Measurements from ENCODE around the gene KLRG1. TPM values are rescaled to one million over a fixed set of nuclear protein-coding genes. Genes with fewer than 3 reads are reported as not detected.

The KLRG1 gene
- total and polyA plus RNA-seq, 9 of the 15 experiments (the other 6 are each of a cell fraction or from before 2014, with no cell fraction given) = 1.4 to 7.2 (median 2.1) TPM

DNA sequence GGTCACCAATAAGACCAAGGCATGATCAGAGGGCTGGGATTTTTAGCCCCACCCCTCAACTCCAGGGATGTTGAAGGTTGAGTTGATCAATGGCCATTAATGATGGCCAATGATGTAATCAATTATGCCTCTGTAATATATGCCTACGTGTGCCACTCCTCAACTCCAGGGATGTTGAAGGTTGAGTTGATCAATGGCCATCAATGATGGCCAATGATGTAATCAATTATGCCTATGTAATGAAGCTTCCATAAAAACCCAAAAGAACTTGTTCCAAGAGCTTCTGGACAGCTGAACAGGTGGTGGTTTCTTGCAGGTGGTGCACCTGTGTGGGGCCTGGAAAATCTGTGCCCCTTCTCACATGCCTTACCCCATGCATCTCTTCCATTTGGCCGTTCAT is 33.2 kb downstream of the KLRG1 start:
- intact Hi-C loops (cut with micrococcal nuclease) = no loop called here
- ChIA-PET POLR2A (interaction anchor here (0.6 to 0.8 kb wide), 2 partner anchors 9 to 71 kb away, joined by 3 read pairs; no protein-coding TSS in a partner anchor), CTCF (ENCODE audit: low intra/inter-chr PET ratio) (no interaction called here)
- ATAC-seq = no peak
- no peak overlapping the region for H3K27ac ChIP-seq (ENCODE audit: extremely low read depth, low read depth, low read length)
- no peak for DNase-seq (ENCODE audit: extremely low read depth in 1 of 4, low spot score in 3 of 4)
- no peak overlapping the region for H3K4me2 ChIP-seq (ENCODE audit: insufficient read depth, low read length)
- in situ Hi-C loops (cut with MboI) = no loop called here
- H3K79me2 ChIP-seq (ENCODE audit: control insufficient read depth, insufficient read depth, low read length) = no peaks in the 10 kb centered on the region
- no peak for TF ChIP-seq TCF7L2 (IDR thresholded peaks at IDR 0.05; ENCODE audit: low read depth, low read length)
- TF ChIP-seq, protein P1, sequence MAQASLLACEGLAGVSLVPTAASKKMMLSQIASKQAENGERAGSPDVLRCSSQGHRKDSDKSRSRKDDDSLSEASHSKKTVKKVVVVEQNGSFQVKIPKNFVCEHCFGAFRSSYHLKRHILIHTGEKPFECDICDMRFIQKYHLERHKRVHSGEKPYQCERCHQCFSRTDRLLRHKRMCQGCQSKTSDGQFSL (CRISPR knock-in tag; IDR thresholded peaks at IDR 0.05) = no peak
- TF ChIP-seq, protein P1 (tag; IDR thresholded peaks at IDR 0.05) = no peak
- no peak for TF ChIP-seq HSF4 (CRISPR knock-in tag; IDR thresholded peaks at IDR 0.05; ENCODE audit: borderline replicate concordance)
- TF ChIP-seq DNMT1 (IDR thresholded peaks at IDR 0.05) = no peak
- TF ChIP-seq, protein P2, sequence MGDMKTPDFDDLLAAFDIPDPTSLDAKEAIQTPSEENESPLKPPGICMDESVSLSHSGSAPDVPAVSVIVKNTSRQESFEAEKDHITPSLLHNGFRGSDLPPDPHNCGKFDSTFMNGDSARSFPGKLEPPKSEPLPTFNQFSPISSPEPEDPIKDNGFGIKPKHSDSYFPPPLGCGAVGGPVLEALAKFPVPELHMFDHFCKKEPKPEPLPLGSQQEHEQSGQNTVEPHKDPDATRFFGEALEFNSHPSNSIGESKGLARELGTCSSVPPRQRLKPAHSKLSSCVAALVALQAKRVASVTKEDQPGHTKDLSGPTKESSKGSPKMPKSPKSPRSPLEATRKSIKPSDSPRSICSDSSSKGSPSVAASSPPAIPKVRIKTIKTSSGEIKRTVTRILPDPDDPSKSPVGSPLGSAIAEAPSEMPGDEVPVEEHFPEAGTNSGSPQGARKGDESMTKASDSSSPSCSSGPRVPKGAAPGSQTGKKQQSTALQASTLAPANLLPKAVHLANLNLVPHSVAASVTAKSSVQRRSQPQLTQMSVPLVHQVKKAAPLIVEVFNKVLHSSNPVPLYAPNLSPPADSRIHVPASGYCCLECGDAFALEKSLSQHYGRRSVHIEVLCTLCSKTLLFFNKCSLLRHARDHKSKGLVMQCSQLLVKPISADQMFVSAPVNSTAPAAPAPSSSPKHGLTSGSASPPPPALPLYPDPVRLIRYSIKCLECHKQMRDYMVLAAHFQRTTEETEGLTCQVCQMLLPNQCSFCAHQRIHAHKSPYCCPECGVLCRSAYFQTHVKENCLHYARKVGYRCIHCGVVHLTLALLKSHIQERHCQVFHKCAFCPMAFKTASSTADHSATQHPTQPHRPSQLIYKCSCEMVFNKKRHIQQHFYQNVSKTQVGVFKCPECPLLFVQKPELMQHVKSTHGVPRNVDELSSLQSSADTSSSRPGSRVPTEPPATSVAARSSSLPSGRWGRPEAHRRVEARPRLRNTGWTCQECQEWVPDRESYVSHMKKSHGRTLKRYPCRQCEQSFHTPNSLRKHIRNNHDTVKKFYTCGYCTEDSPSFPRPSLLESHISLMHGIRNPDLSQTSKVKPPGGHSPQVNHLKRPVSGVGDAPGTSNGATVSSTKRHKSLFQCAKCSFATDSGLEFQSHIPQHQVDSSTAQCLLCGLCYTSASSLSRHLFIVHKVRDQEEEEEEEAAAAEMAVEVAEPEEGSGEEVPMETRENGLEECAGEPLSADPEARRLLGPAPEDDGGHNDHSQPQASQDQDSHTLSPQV (IDR thresholded peaks at IDR 0.05) = no peak
- TF ChIP-seq CAMTA2 (CRISPR knock-in tag; conservative IDR thresholded peaks at IDR 0.05) = no peak
- no peak for TF ChIP-seq MXI1 (IDR thresholded peaks at IDR 0.05; ENCODE audit: low read depth, low read length)
- TF ChIP-seq, protein P3, sequence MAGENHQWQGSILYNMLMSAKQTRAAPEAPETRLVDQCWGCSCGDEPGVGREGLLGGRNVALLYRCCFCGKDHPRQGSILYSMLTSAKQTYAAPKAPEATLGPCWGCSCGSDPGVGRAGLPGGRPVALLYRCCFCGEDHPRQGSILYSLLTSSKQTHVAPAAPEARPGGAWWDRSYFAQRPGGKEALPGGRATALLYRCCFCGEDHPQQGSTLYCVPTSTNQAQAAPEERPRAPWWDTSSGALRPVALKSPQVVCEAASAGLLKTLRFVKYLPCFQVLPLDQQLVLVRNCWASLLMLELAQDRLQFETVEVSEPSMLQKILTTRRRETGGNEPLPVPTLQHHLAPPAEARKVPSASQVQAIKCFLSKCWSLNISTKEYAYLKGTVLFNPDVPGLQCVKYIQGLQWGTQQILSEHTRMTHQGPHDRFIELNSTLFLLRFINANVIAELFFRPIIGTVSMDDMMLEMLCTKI (IDR thresholded peaks at IDR 0.05; ENCODE audit: partially characterized antibody) = no peak
- TF ChIP-seq, protein P4, sequence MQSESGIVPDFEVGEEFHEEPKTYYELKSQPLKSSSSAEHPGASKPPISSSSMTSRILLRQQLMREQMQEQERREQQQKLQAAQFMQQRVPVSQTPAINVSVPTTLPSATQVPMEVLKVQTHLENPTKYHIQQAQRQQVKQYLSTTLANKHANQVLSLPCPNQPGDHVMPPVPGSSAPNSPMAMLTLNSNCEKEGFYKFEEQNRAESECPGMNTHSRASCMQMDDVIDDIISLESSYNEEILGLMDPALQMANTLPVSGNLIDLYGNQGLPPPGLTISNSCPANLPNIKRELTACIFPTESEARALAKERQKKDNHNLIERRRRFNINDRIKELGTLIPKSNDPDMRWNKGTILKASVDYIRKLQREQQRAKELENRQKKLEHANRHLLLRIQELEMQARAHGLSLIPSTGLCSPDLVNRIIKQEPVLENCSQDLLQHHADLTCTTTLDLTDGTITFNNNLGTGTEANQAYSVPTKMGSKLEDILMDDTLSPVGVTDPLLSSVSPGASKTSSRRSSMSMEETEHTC (IDR thresholded peaks at IDR 0.05) = no peak
- no peak for TF ChIP-seq MAZ (CRISPR knock-in tag; conservative IDR thresholded peaks at IDR 0.05 in 1 of 2, IDR thresholded peaks at IDR 0.05 in 1 of 2)
- TF ChIP-seq HNRNPLL (IDR thresholded peaks at IDR 0.05; ENCODE audit: low read depth, low read length, poor library complexity, severe bottlenecking) = no peak
- no peak for TF ChIP-seq IRF2 (CRISPR knock-in tag; IDR thresholded peaks at IDR 0.05)
- no TSS peak for BruUV-seq (replicated peaks)
- no peaks in the 10 kb centered on the region for H3K4me1 ChIP-seq (replicated peaks in 1 of 2; ENCODE audit: control insufficient read depth in 2 of 2, insufficient read depth in 2 of 2, low read length in 2 of 2)
- H3K27me3 ChIP-seq (ENCODE audit: control insufficient read depth in 2 of 2, insufficient read depth in 2 of 2, low read length in 2 of 2) = no peaks in the 10 kb centered on the region
- no peaks in the 10 kb centered on the region for H3K36me3 ChIP-seq (ENCODE audit: control insufficient read depth, insufficient read depth, low read length)
- no peak overlapping the region for H3K9ac ChIP-seq (ENCODE audit: insufficient read depth in 1 of 2, low read depth in 2 of 2, low read length in 2 of 2)
- no peaks in the 10 kb centered on the region for H3K9me1 ChIP-seq (ENCODE audit: control insufficient read depth, insufficient read depth, low read length)
- FAIRE-seq = no peak
- 0% methylated on average over 2 of the region's 2 CpGs for WGBS (ENCODE audit: insufficient coverage, low coverage, missing lambda C conversion rate)
- no peaks in the 10 kb centered on the region for H4K20me1 ChIP-seq (replicated peaks; ENCODE audit: control insufficient read depth, insufficient read depth, low read length)
- H3K9me3 ChIP-seq (replicated peaks; ENCODE audit: control insufficient read depth, insufficient read depth, low read depth, low read length) = 0 out of 2 replicates have a peak, but pooled peaks cover under 1% of the 10 kb centered on the region
- no peak overlapping the region for H3K4me3 ChIP-seq
- H2AFZ ChIP-seq (ENCODE audit: low read depth, low read length) = no peak overlapping the region

Measured in K562 (cell line).